Hematopoietic multipotent progenitor cell treated with erythropoietin and hydrocortisone succinate and interleukin-3 and kit ligand, for 8 days (in vitro differentiated cells): ENCODE results near the gene FBXW7.

Experiments
- DNase-seq: peaks from one replicate; pipeline ENCODE4 v3.0.0-alpha.2; 2015

The FBXW7 gene

DNA sequence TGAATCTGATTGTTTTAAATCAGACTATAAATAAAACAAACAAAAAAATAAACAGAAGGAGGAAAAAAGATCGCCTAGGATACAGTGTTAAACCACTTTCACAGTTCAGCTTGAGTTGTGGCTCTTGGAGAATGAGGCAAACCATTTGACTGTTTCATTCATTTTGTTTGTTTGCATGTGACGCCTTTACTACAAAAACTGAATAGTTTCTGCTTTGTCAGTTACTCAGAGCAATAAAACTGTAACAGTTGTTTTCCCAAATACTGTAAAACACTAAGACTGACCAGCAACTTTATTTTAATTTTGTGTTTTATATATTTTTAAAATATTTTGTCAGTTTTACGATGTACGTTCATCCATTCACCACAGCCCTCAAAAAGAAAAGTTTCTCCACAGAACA is 214.5 kb downstream of the FBXW7 start:
- no peak for DNase-seq

DNA sequence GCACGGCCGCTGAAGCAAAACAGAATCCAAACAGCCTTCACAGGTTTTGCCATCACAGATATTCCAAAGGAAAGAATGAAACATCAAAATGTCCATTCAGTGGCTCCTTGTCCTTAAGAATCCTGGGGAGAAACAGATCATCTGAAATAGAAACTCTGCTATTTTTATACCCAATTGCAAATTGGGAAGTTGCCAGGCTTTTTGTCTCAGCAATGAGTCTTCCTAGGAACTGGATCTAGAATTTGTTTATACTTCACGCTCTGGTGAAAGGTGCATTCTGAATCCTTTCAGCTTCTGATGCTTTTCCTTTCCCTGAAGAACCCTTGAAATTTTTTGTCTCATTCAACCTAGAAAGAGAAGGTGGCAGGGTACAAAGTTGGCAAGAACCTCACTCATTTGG is 218.9 kb downstream of the FBXW7 start:
- no peak for DNase-seq

DNA sequence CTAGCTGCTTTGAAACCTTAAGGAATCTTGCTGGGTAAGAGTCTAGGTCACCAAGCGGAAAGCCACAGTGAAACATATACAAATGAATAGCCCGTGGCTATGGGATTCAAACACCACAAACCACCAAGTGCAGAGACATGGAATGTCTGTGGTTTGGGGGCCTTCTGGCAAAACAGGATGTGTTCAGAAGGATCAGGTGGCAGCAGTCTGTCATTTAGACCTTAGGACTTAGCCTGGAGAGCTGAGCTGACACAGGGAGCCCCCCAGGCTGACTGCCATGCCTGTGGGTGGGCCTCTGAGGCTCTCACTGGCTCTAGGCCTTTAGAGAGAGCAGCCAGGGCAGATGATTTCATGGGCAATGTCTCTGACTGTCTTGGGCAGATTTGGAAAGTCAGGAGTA is 225.6 kb downstream of the FBXW7 start:
- no peak for DNase-seq

DNA sequence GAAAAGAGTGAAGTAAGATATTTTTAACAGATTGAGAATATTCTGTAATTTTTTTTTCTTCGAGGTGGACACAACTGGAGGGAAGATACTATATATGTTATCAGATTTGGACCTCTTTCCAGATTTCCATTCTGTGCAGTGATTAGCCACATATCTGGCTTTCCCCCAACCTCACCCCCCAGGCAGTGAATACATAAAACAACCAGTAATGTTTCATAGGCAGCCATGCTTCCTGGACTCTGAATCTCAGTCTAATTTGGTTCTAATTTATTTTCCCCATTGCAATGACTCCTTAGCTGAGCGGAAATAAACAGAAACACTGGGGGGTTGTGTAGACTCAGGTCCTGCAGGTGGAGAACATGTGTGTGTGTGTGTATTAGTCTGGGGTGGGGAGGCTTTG is 226.5 kb downstream of the FBXW7 start:
- DNase-seq = no peak

DNA sequence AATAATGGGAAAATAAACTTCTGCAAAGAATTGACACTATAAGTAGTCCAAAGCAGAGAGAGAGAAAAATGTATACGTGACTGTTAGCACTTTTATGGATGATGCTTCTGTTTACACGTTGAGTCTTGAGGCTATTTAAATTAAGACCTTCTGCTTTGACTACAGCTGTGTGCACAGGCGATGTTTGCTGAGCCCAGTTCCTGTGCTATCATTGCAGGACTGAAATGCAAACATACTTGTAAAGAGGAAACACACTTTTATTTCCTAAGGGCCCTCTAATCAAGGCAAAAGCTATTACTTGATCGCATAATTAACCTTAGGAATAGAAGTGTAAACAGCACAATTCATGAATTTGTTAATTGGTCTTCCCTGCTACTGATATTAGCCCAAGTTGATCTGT is 226.9 kb downstream of the FBXW7 start:
- no peak for DNase-seq

DNA sequence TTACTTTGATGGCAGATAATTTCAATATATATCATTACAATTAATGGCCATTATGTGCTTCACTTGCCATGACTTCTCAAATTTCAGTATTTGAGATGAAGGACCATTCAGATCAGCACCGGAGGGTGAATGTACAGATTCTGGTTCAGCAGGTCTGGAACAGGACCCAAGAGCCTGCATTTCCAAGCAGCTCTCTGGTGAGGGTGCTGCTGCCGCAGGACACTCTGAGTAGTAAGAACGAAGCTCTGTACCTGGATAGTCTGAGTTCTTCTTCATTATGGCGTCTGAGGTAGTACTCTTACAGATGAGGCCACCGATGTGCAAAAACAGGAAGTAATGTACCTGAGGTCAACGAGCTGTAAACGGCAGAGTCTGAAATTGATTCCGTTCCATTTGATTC is 228.2 kb downstream of the FBXW7 start:
- no peak for DNase-seq

DNA sequence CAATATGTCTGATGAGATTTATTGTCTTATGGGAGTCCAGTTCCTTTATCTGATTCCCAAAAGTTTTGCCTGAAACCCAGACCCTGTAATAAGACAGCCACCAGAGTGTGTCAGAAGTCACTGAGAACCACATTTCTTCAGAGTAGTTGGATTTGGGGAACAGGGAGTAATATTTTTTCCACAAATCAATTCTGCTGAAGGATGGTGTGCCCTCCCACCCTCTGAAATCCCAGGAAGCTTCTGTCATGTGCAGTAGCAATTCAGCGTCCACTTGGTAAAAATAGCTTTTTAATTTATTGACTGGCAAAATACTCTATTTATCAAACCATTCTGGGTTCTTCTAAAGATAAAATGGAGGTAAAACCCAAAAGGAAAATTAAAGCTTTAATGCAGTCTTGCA is 229.4 kb downstream of the FBXW7 start:
- no peak for DNase-seq

DNA sequence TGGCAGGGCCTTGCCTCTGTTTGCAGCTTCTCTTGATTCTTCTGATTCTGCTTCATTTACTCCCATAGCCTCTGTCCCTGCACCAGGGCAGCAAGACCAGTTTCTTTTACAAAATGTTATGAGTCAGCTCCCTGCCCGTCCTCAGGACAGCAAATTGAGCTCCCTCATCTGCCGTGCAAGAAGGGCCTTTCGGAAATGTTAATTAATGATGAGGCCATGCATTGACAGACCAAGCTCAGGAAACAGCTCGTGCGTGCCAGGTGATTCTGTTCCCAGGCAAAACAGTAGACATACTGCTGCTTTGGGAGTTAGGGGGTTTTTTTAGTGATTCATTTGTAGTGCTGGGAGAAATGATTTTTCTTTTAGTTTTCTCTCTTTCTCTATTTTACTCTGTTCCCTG is 231.7 kb downstream of the FBXW7 start:
- no peak for DNase-seq

DNA sequence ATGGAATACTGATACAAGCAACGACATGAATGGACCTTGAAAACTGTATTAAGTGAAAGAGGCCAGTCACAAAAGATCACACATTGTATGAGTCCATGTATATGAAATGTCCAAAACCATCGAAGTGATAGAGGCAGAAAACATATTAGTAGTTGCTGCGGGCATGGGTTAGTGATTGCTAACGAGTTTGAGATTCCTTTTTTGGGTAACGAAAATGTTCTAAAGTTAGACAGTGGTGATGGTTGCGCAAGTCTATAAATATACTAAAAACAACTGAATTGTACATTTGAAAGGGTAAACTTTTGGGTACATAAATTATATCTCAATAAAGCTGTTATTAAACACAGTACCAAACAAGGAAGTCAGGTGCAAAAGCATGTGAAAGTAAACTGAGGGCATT is 234.5 kb downstream of the FBXW7 start:
- no peak for DNase-seq

DNA sequence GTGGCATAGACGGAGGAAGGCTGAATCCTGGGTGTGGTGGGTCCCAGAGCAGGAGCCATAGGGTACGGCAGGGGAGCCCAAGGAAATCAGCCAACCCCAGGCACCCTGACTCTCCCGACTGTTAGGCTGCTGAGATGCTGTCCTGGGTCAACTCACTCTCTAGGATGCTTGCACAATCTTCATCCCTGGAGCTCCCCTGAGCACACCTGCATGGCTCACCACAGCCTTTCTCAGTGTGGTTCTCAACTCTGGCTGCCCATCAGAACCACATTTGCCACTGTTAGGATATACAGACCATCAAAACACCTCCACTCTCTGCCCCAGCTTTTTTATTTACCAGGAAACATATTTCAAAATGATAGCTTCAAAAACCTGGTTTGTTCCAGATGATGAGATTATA is 236.3 kb downstream of the FBXW7 start:
- DNase-seq = no peak

DNA sequence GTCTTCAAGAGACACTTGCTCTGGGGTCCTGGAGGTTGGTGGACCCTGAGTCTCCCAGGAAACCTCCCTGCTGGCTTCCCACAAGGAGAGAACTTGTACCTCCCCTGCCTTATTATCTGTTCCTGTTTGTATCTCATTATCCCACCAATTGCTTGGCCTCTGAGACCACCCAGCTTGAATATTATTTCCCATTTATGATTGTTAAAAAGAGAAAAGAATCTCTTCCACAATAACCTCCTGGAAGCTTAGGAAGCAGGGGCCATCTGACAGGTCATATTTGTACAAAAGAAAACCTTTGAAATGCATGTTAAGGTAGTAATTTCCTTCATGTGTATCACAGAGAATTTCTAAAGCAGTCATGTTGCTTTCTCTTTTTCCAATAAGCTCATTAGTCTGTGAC is 239.5 kb downstream of the FBXW7 start:
- no peak for DNase-seq

DNA sequence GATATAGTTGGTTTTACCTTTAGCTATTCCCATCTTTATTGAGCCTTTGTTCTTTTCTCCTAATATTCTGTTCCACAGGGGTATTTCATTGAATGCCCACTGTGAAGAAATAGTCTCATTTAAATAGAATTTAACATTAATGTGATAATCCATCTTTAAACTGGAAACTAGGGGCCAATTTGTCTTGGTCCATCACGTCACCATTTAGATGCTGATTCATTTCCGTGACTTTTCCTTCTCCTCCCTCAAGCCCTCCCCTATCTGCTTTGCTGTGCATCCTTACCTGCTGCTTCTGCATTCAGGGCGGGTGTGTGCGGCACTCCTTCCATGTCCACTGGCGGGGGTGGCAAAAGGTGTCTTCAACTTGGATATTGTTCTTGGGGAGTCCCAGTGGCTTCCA is 241.1 kb downstream of the FBXW7 start:
- no peak for DNase-seq

DNA sequence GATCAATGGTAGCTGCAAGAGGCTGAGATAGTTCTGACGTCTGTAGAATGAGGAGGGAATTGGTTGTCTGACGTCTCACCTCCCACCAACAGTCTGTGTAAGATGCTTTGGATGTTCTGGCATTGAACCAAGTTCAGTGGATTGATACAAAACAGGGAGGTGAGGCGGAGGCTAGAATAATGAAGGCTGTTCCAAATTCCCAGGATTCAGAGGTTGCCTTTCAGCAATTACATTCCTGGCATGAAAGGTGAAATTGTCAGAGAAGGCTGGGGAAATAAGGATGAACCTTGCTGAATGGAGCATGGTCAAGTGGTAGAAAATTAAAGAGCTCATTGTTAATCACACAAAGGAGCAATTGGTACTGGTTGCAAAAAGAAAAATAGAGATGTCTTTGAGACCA is 241.6 kb downstream of the FBXW7 start:
- DNase-seq = no peak

DNA sequence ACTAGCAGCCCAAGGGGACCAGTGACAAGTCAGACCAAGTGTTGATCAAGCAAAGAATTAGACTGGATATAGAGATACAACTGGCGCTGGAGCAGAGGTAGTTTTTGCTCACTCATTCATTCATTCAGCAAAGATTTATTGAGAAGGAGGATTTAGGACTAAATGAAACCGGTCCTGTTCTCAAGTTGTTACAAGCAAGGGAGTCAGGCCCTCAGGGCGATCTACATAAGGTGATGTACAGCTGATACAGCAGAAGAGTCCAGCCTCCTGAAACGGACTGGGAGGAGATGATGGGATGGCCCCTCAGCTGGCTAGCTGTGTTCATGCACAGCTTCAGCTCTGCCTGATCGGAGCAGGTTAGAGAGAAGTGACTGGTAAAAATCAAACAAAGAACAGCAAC is 242.4 kb downstream of the FBXW7 start:
- no peak for DNase-seq

DNA sequence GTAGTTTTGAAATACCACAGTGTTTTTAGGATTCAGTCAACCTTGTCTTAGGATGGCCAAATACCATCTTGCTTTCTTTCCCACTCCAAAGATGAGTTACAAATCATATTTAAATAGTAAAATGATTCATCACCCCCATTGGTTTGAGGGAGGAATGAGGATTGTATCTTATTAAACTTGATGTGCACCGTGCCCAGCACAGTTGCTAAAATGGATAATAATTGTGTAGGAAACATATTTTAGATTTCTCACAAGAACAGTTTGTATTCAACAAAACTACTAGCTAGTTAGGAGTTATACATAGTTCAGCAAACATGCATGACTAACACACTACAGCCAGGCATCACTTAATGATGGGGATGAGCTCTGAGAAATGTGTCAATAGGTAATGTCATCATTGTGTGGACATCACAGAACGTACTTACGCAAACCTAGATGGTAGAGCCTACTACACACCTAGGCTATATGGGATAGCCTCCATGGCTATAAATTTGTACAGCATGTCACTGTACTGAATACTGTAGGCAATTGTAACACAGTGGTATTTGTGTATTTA is 245.4 kb downstream of the FBXW7 start:
- no peak for DNase-seq

DNA sequence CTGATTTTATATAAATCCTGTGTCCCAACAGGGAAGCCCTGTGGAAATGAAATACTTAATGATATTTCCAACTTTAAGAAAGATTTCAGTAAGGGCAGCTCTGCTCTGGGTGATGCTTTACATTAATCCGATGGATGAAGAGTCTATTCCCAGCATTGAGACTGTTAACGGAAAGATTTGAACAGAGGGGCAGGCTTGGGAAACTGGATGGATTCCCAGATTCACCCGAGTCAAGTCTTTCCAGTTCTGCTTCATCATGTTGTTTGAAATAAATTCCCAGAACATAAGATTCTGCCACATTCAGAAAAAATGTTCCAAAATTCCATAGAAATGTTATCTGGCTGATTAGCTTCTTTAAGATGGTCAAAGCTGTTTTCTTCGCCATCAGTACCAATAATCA is 246.0 kb downstream of the FBXW7 start:
- DNase-seq = no peak

DNA sequence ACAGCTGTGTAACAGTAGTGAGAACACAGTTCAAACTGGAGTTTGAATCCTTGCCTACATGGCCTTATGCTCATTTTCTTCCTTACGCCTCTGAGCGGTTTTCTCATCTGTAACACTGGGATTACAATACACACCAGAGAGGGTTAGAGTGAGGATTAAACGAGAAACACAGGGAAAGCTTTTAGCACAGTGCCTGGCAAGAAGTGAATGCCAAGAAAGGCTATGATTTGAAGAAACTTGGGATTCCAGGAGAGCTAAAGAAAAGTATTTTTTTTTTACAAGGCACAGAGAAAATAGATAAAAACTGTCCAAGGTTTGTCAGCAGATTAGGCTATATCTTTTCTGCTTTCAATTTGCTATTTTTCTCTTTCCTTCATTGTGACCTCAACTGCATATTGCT is 246.4 kb downstream of the FBXW7 start:
- no peak for DNase-seq

DNA sequence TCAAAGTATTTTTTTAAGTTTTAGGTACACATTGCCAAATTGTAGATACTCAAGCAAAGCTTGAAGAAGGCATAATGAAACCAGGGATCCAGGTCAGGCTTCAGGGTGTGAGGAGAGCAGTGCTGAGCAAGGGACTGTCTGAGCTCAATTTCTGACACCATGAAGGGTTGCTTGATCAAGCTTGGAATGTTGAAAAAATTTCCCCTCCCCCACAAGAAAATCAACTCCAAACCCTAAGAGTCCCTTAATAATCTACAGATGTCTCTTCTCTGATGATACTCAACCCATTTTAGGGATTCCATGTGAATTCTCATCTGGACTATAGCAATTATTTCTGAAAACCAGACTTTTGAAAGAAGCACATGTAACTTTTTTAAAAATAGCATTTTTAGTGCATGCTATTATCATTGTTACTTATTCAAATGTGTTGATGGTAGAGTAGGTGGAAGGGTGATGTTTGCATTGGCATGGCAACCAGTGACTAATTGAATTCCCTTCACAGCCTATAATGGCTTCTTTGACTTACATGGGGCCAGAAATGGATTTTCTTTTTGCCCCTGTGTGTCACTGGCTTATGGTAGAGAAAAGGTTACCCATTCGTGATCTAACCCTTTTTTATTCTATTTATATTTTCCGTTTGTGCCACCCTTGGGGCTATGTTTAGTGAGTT is 252.0 kb downstream of the FBXW7 start:
- DNase-seq = no peak

DNA sequence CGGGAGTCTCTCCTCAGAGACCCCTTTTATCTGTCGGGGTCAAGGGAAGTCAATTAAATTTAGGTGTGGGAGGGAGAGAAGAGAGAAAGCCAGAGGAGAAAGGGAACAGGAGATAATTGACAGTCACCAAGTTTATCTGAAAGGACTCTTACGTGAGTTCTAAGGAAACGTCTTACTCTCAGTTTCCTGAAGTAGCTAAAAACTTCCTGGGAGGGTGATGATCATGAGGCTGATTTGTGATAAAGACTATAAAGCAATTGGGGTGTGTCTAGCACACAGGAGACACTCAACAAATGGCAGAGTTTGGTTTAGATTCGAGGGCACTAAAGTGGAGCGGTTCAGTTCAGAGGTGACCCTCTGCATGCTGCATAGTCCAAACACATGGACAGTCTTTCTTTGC is 254.1 kb downstream of the FBXW7 start:
- no peak for DNase-seq

DNA sequence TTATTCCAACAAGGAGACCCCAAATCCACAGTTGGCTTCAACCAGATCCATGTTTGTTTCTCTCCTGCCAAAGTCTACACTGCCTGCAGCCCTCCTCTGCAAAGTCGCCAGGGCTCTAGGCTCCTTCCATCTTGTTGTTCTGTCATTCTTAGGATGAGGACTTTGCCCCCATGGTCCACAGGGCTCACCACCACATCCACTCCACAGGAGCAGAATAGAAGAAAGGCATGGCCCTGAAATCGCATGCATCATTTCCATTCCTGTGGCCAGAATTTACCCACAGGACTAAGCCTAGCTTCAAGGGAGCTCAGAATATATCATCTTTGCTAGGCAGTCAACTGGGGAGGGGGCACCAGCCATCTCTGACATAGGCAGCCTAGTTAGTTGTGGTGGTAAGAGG is 254.7 kb downstream of the FBXW7 start:
- DNase-seq = no peak

DNA sequence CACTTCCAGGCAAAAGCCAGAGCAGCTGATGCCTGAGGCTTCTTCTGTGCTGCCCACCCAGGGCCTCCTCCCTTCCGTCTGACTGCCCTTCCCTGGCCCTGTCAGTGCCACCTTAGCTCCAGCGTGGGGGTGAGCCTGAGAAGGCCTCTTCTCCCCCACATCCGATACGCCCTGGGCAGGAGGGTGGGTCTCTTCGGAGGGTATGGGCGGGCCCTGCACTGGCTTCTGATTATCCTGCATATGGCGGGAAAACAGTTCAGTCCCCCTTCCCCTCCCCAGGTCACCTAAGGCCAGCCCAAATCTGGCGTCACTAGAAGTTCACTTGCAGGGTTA is 256.7 kb downstream of the FBXW7 start:
- no peak for DNase-seq

DNA sequence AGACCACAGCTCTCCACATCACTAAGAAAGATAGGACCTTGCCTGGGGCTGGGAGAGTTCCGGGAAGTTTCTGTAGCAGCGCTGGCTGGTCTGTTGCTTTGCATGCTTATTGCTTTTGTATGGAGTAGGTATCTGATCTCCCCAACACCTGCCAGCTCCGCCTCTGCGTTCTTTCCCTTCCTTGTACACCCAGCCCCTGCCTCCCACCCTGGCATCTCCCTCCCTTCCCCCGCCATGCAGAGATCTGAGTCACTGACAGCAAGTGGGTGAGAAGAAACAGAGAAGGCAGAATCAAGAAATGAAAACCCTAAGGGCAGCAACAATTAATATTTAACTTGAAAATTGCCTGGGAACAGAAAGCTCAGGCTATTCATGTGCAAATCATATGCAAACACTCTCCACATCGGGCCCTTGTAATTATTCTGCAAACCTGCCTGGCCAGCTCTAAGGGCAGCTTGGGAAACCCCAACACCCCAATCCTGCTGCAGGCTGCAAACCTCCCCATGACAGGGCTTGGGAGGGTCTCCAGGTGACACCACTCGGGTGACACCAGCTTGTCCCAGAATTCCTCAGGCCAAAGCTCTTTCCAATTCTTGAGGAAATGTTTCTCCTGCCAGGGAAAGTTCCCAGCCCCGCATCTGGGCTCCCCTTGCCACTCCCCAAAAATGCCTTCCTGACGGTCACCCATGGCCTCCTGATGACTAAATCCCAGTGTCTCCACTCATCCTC is 257.2 kb downstream of the FBXW7 start:
- DNase-seq = no peak

DNA sequence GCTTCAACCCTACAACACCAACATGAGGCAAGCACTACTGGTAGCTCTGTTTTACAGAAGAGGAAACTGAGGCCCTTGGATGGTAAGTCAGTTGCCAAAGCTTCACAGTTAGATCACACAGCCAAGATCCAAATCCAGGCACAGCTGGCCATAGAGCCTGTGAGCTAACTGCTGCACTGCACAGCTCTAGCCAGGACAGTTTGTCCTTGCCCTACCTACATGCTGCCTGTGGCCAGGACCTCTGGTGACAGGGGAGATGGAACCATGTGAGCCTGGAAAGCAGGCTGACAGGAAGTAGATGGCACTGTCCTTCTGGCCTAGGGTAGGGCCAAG is 257.8 kb downstream of the FBXW7 start:
- DNase-seq = no peak

DNA sequence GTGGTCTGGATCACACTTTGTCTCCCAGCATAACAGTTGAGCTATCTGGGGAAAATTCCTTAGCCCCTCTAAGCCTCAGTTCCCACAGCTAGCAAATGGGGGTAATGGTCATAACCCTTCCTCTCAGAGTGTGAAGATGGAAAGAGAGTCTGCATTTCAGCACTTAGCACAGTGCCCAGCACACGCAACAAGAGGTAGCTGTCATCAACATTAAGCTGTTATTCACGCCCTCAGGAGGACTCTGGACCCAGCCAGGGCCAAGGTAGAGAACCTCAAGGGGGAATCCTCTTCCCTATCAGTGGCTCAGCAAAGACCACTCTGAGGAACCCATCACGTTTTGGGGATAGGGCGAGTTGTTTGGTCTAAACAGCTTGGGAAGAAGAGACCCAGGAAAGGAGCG is 258.6 kb downstream of the FBXW7 start:
- no peak for DNase-seq

DNA sequence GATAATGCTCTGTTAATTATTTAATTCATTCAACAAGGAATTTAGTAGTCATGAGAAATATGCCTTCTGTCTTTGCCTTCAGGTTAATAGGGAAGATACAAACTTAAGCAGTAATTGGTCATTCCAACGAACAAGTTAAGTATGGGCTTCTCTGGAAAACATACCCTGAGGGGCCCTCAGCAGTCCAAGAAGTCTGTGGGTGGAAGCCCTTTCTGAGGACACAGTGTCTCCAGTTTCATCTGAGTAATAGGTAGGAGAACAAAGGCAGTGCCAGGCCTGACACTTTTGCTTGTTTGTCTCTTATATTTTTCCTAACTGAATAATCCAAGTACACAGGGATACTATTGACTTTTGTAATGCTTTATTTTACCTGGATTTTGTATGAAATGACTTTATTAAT is 262.5 kb downstream of the FBXW7 start:
- no peak for DNase-seq
